ENCODE results near the gene BSDC1. TPM values are rescaled to one million over a fixed set of nuclear protein-coding genes. Genes with fewer than 3 reads are reported as not detected.

The BSDC1 gene
- total and polyA plus RNA-seq, 10 of the 15 experiments (the other 5 are each of a cell fraction or from before 2014, with no cell fraction given): 3.0 to 39.7 (median 22.8) TPM

DNA sequence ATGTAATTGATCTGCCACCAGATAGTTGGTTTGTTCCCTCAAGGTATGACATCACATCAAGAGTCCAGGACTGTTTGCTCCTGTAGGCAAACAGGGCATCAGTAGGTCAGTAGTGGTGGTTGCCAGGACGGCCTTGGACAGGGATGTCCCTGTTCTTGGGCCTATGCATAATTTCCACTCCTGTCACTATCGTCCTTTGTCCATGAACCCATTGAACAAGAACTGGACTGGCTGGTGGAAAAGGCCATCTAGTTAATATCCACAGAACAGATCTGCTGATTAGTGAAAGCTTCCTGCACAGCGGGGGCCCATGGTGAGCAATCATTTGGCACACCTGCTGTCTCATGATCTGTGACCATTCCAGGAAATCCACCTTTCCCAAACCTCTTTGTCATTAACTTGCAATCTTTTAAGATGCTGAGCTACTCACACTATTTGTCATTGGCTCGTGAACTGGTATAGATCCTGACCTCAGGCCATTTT lies 12.4 kb upstream of the BSDC1 start:
- Histone ChIP-seq H3K27ac (ENCODE audit: control insufficient read depth, insufficient read depth) (no peak overlapping the region), H3K27me3 (replicated peaks in 1 of 2; ENCODE audit: control insufficient read depth in 2 of 2, insufficient read depth in 2 of 2, low read length in 1 of 2) (no peaks in the 10 kb centered on the region), H4K20me1 (ENCODE audit: control insufficient read depth, insufficient read depth) (no peaks in the 10 kb centered on the region), H3K9ac (ENCODE audit: control insufficient read depth, insufficient read depth, low read length) (no peak overlapping the region), H3K9me3 (replicated peaks; ENCODE audit: control insufficient read depth, insufficient read depth, low read length) (no peaks in the 10 kb centered on the region), H2AFZ (ENCODE audit: control insufficient read depth, low read depth, low read length) (no peak overlapping the region), H3K4me3 (no peak overlapping the region), H3K79me2 (ENCODE audit: control insufficient read depth, insufficient read depth, low read length) (no peaks in the 10 kb centered on the region), H3K4me2 (ENCODE audit: control insufficient read depth, insufficient read depth) (no peak overlapping the region), H3K4me1 (ENCODE audit: control insufficient read depth, insufficient read depth, low read length) (no peaks in the 10 kb centered on the region), H3K36me3 (ENCODE audit: control insufficient read depth in 2 of 2, insufficient read depth in 2 of 2, low read length in 1 of 2) (no peaks in the 10 kb centered on the region)
- WGBS (ENCODE audit: insufficient coverage, insufficient replicate concordance, low lambda C conversion rate, missing lambda C conversion rate): 43% methylated on average over 4 of the region's 4 CpGs
- POLR2A ChIA-PET: no interaction called here
- TF ChIP-seq TCF7 (IDR thresholded peaks at IDR 0.05; ENCODE audit: borderline replicate concordance) (no peak), MXI1 (IDR thresholded peaks at IDR 0.05; ENCODE audit: low read depth, low read length) (no peak), RFX5 (IDR thresholded peaks at IDR 0.05; ENCODE audit: low read depth, low read length) (no peak)
- TF ChIP-seq, protein P1, sequence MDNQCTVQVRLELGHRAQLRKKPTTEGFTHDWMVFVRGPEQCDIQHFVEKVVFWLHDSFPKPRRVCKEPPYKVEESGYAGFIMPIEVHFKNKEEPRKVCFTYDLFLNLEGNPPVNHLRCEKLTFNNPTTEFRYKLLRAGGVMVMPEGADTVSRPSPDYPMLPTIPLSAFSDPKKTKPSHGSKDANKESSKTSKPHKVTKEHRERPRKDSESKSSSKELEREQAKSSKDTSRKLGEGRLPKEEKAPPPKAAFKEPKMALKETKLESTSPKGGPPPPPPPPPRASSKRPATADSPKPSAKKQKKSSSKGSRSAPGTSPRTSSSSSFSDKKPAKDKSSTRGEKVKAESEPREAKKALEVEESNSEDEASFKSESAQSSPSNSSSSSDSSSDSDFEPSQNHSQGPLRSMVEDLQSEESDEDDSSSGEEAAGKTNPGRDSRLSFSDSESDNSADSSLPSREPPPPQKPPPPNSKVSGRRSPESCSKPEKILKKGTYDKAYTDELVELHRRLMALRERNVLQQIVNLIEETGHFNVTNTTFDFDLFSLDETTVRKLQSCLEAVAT (IDR thresholded peaks at IDR 0.05): no peak
- TF ChIP-seq, protein P2, sequence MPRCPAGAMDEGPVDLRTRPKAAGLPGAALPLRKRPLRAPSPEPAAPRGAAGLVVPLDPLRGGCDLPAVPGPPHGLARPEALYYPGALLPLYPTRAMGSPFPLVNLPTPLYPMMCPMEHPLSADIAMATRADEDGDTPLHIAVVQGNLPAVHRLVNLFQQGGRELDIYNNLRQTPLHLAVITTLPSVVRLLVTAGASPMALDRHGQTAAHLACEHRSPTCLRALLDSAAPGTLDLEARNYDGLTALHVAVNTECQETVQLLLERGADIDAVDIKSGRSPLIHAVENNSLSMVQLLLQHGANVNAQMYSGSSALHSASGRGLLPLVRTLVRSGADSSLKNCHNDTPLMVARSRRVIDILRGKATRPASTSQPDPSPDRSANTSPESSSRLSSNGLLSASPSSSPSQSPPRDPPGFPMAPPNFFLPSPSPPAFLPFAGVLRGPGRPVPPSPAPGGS (IDR thresholded peaks at IDR 0.05; ENCODE audit: borderline replicate concordance, insufficient read depth, low read depth, low read length, poor library complexity, severe bottlenecking): peak; percentile 70
- RAD21 ChIA-PET (ENCODE audit: unreplicated experiment): no interaction called here
- intact Hi-C loops (cut with micrococcal nuclease; ENCODE audit: unreplicated experiment) (no loop called here), in situ Hi-C loops (cut with MboI) (no loop called here)
- SMC1A ChIA-PET (ENCODE audit: uncharacterized antibody, unreplicated experiment): interaction anchor here (0.6 kb wide), 1 partner anchor 235 kb away, joined by 3 read pairs; no protein-coding TSS in a partner anchor
- DNase-seq (ENCODE audit: low read depth, low spot score) (no peak), FAIRE-seq (peak; percentile 38), ATAC-seq (no peak)
- CTCF ChIA-PET: interaction anchor here (1.3 kb wide), 1 partner anchor 12 kb away, joined by 4 read pairs; the partner anchor contains the start of gene BSDC1
- no TSS peak for BruUV-seq (replicated peaks)

Data from GM12878 (cell line).